IPS-NIHi7 (cell line): ENCODE results near the gene ABLIM2.

Experiments
- DNase-seq: peaks from one replicate; pipeline ENCODE4 v3.0.0; 2012; ENCODE audit warnings: mixed read lengths; ENCODE audit errors: extremely low spot score

ABLIM2 gene

DNA sequence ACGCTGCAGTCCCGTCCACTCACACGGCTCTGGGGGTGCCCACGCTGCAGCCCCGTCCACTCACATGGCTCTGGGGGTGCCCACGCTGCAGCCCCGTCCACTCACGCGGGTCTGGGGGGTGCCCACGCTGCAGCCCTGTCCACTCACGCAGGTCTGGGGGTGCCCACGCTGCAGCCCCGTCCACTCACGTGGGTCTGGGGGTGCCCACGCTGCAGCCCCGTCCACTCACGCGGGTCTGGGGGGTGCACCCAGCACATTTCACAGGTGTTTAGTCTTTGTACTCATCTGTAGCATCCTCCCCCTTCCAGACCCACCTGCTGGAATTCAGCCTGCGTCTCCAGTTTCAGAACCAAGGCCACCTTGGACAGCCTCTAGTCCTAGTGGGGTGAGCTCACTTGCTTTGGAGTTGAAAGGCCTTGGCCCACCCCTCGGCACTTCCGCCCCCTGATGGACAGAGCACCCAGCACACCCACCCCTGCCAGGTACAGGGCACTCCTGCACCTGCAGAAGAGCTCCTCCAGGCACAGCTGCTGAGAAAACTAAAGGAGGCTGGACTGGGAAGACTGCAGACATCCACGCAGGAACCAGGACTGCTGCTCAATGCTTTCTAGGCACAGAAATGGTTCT, 73.0 kb downstream of the ABLIM2 start:
- DNase-seq, result peak; percentile 37

DNA sequence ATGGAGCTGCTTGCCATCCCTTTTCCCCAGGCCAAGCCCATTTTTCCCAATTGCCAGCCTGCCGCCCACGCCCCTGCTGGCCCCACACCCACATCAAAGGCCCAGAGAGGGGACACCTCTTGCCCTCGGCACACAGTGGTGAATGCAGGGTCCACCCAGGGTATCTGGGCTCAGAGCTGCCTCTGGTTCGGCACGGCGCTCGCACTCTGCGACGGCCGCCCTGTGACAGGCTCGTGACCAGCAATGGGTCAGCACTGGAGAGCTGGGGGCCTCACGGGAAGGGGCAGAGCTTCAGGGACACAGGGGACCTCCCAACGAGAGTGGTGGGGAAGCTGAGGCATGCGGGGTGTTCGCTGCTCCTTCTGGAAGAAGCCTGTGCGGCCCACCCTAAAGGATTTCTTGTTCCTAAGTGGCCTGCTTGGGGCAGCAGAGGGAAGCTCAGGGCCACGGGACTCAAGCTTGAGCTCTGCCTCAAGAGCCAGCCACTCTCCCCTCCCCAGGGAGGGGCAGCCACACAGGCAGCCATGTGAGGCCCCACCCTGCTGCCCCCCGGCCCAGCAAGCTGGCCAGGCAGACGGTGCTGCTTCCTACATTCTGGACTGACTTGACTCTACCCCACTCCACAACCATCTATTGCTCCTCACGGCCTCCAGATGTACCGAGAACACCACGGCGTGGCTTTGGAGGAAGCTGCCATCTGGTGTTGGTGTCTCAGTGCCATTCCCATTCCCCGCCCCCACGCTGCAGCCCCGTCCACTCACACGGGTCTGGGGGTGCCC, 73.7 kb downstream of the ABLIM2 start:
- no peak for DNase-seq

DNA sequence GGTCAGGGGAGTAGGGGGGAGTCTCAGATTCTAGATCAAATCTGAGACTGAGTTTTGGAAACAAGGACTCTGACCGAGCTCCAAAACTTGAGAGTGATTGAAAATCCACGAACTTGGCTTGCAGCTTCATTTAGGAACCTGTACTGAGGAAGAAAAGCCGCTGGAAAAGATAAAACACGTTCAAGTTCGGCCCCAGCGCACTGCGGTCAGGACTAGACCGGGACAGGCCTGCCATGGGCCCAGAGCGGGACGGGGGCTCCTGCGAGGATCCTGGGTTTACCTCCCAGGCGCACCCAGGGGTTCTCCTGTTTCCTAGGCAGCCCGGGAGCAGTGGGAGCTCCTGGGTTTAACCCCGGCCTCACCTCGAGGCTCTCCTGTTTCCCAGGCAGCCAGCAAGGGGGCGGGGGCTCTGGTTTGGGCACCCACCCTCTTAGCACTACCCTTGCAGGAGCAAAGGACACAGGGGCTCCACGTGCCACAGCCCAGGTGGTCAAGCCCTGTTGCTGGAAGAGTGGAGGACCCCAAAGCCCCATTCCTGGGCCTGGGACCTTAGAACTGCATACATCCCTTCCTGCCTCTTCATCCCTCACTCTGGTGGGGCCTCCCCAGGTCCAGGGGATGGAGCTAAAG, 74.5 kb downstream of the ABLIM2 start:
- DNase-seq, result no peak

DNA sequence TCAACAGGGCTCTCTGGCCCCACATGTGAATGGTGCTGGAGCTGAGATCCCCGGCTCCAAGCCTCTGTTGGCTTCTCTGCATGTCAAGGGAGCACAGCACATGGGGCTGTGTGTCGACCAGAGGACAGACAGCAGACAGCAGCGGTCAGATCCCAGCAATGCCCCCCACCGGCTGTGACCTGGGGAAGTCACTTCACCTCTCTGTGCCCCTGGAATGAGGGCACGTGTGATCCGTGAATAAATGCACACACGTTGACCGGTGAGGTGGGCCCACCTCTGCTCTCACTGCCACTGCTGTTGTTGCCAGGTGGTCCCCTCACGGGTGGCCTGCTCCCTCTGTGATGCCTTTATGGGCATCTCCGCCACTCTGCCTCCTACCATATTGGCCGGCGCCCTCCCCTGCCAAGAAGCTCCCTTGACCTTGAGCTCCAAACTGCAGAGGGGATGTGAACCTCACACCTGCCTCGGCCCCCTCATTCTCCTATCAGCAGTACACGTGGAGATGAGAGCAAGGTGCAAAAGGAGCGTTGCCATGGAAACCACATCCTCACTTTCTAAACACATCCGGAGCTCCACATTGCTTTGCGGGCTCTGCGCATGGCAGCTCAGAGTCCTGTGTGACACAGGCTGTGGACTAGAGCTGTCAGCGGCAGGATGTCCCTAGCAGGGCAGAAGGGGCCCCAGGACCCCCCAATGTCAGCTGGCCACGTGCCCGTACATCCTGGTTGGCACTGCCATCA, 75.4 kb downstream of the ABLIM2 start:
- DNase-seq, result no peak

DNA sequence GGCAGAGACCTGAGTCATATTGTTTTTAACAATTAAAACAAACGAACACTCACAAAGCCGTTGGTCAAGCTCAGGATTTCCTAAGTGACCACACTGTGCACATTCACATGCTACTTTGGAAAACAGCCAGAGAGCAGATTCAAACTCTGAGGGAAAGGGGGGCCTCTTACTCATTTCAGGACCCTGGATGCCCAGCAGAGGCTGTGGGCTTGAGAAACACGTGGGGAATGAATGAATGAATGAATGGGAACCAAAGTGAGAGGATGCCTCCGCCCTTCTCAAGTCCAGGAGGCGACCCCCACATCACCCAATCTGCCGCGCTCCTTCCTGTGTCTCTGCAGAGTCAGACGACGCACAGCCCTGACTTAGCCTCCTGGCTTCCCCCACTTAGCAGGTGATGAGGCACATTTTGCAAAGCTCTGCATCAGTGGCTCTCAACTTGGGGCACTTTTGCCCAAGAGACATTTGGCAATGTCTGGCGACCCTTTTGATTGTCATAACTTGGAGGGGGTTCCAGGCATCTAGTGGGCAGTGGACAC, 76.0 kb downstream of the ABLIM2 start:
- DNase-seq, result no peak

DNA sequence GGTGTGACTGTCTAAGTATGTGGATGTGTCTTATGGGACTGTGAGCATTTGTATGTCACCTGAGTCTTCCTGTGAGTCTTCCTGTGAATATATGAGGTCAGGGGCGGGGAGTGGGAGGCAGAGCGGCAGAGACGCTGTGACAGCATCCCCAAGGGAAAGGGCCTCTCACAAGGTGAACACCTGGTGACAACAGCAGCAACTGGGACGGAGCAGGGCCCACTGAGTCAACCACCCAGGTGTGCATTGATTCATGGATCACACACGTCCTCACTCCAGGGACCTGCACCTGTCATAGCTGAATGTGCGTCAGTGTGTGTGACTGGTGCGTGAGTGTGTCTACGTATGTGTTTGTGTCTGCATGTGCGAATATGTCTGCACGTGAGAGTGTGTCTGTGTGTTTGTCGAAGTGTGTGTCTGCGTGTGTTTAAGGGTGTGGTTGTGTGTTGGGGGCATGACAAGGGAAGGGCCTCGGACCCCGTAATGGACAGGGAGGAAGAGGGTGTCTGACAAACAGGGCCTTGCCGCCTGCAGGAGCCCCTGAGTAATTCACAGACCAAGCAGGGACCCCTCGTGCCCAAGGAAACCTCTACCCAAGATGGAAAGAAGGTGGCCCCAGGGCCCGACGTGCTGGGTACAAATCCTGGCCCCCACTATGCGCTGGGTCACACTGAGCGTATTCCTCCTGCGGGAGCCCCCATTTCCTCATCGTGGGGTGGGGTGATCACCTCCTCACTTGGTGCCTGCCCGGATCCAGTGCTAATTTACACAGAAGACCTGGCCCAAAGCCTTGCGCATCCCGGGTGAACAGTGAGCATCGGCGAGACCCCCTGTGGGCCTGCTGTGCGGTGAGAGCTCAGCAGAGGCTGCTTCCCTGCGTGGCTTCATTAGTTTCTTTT, 76.7 kb downstream of the ABLIM2 start:
- no peak for DNase-seq

DNA sequence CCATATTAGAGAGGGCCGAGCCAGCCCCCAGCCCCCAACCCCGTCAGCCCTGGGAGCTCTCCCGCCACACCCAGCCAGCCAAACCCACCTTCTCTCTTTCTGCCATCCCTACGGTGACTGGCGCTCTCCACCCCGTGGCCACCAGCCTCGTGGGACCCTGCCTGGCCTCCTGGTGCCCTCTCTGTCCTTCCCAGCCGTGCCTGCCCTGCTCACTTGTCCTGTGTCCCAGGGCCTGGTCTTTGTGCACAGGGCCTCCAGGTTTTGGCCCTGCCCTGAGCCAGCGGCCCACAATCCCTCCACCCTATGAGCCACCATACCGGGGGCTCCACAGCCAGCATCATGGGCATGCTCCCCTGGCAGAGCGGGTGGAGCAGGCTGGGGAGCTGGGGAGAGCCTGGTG, 77.4 kb downstream of the ABLIM2 start:
- DNase-seq, result no peak

DNA sequence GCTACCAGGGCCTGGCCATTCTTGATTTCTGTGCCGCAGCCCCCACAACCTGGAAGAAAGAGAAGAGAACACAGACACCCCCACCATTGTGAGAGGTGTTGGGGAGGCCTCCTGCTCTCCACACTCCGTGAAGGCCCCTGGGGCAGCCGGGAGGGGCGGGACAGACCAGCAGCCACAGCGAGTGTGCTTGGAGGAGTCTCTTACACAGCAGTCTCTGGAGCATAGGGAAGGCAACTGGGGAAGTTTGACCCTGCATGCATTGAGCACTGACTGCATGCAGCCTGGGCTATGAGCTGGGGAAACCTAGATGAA, 77.9 kb downstream of the ABLIM2 start:
- DNase-seq, result no peak

DNA sequence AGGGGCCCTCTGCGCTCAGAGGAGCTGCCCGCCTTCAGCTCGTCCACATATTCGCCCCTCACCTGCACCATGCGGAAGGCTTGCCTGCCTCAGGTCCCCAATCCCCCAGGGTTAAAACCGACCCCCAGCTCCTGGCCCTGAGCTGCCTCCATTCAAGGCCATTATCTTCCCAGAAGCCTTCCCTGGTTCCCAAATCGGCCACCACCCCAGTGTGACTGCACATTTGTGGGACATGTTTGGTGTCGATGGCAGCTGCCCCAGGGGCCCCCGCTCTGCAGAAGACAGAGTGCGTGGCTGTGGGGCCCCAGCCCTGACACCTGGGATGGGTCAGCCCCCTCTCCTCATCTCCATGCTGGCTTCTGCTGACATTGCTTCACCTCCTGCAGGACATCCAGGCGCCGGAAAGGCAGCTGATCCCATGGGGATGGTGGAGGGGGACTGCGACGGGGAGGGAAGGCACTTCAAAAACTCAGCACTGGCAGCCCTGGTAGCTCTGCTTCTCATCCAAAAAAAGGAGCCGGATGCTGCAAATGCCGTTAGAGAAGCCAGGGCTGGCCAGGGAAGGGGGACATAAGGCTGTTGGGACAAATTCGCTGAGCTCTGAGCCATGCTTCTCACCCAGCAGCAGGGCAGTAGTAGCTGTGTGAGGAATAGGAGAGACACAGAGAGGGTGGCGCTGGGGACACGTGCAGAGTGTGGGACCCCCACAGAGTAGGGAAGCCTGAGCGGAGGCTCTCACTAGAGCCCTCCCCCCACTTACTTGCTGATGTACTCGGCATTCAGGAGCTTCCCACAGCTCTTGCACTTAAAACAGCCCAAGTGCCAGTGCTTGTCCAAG, 78.5 kb downstream of the ABLIM2 start:
- no peak for DNase-seq

DNA sequence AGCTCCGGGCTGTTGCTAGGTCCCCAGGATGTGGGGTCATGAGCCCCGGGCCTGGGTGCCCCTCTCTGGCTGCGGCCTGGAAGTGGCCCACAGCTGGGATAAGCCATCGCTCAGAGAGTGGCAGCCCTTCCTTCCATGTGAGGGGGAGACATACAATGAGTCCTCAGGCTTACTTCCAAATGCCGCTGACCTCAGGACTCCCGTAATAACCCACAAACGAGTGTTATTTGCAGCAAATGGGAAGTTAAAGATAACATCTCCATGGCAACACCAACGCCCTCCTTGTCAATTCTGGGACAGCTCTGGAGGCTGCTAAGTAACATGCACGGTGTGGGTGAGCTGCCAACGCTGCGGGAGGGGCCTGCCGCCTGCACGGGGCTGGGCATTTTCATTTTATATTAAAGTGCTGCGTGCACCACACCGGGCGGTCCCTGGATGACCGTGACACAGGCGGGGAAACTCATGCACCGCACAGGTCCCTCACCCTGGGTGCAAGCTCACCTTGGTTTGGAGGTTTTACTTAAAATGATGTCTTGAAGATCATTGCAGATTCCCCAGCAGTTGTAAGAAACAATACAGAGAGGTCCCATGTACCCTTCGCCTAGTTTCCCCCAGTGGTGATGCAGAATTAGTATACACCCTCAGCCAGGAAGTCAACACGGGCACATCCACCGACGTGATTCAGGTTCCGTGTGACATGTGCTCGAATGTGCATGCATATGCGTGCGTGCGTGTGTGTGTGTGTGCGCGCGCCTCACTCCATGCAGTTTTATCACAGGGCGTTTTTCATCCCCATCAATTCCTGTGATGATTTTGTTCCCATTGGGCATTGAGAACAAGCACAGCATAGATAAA, 79.4 kb downstream of the ABLIM2 start:
- no peak for DNase-seq

DNA sequence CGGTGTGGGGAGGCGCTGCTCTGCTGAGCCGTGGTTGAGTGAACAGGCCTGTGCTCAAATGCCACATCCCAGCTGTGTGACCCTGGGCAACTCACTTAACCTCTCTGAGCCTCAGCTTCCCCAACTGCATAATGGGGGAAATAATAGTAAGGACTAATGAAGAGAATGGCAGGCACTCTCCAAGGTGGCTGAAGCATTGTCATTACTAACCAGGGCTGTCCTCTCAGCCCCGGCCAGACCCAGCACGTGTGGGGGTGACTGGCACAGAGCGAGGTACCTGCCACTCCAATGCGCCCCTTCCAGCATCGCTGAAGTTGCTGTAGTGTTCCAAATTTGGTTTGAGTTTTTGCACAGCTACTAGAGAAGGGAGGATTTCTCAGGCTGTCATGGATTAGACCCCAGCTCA, 80.0 kb downstream of the ABLIM2 start:
- DNase-seq, result no peak

DNA sequence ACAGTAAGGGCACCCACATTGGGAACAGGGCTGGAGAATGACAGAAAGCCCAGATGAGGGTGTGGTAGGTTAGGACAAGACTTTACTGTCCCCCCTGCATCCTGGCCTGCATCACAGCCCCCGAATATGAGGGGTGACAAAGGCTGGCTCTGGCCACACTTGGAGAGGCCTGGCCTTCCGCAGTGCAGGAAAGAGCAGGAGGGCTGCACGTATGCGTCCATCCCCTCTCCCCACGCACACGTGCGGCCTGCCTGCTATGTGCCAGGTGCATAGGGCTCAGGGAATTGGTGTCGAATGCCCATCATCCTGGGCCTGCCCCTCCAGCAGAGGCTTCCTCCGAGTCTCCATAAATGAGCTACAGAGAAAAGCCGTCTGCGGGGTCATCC, 80.5 kb downstream of the ABLIM2 start:
- DNase-seq, result no peak

DNA sequence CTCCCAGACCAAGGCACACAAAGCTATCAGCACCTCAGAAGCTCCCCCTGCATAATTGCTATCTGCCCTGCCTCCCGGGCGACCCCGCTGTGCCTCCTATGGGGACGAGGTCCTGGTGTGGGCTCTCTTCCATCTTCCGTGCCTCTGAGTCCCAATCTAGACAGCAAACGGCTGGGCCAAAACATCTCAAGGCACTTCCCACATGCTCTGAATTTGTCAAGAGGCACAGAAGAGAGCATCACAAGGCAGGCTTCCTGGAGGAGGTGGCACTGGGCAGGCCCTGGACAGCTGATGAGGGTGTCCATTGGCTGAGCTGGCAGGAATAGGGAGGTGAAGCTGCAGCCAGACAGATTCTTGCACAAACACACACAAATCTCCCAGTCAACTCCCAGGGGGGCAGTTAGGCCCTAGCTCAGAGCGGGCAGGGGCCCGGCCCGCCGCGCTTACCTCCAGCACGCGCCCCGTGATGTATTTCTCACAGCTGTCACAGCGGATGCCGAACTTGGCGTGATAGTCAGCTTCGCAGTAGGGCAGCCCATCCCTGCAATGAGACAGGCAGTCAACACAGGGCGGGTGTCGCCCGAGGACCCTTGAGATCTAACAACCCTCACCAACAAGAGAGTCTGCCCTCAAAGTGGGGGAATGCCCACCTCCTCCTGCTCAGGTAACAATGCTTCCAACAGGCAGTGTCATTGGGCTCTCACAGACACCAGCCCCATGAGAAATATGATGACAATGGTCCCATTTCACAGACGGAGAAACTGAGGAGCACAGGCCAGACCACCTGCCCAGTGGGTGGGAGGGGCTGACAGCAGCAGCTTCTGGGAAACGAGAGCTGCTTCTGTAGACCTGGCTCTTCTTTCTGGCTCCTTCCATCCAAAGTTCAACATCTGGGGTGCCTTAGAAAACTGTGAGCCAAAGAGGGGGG, 81.2 kb downstream of the ABLIM2 start:
- no peak for DNase-seq

DNA sequence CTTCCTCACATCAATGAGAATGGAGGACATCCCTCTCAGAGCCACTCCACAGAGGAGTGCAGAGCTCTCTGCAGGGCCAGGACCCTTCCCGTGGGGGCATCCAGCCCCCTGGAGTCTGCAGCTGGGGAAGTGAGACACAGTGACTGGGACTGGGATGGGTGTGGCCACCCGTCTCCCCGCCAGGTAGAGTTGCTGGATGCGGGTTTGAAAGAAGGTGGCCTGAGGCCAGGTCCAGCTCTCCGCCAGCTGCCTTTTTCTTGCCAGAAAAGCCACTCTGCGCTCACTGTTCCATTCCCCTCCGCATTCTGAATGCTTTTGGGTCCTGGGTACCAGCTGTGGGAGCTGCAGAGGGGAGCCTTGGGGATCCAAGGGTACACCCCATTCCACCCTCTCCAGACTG, 82.6 kb downstream of the ABLIM2 start:
- DNase-seq, result no peak

DNA sequence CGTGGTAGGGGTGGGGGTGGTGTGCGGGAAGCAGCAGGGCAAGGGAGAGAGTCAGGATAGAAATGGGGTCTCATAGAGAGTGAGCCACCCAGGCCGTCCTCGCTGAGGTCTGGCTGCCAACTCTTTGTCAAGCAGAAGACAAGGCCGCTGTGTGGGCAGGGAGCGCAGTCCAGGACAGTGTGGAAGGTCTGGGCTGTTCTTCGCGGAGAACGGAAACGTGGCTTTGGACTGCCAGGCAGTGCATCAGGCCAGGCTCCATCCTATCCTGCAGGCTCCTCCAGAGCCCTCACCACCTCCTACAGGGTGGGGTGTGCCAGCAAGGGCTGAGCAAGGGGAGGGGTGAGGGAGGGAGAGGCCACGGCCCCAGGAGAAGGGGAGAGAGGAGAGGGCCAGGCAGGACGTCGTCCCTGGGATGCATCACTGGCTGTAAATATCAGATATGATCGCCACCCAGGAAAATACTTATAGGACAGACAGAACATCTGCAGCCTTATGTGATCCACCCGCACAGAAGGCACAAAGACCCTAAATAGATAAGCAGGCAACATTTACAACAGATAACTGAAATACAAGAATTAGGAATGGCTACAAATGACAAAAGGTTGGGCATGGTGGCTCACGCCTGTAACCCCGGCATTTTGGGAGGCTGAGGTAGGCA, 85.3 kb downstream of the ABLIM2 start:
- no peak for DNase-seq

DNA sequence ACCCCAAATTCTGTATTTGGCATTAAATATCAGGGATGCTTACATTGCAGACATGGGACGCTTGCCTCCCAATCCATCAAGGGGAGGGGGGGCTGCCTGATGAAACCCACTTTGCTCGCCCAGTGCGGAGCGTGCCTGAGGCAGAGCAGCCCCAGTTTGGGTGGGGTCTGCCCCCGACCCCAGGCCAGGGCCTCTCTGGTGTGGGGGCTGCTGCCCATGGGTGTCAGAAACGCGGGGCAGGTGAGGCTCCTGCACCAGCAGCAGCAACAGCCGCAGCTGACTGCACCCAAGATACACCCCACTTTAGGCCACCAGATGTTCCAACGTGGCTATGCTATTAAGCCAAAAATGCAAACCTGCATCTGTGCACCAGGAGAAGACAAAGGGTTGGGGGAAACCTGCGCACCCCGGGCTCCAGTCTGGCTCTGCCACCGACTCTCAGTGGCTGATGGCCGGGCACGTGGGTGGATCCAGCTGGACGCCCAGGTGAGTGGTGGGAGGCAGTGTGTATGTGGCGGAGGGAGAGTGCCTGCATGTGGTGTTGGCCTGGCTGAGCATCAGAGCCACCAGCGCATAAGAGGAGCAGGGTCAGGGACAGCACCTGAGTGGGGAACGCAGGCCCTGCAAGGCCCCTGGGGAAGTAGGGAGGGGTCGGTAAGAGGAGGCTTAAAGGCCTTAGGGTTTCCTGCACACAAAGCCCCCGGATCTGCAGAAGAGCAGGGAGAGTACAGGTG, 86.2 kb downstream of the ABLIM2 start:
- DNase-seq, result no peak

DNA sequence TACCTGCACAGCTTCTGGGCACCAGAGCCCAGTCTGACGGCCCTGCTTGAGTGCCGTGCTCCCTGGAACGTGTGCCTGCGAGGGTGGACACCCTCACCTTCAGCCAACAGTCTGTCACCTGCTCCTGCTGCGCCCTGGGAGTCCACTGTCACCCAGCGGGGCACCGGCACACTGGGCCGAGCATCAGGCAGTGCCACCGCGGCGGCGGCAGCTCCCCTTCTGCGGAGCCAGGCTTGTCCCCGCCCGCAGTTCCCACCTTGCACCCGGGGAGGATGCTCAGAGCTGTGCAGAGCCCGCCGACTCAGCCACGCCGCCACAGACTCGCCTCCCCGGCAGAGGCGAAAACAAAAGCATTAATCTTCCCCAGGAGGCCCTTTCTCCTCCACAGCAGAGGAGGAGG, 86.8 kb downstream of the ABLIM2 start:
- no peak for DNase-seq
